SK-N-SH (cell line): Measurements from ENCODE around the gene PGBD4. TPM values are rescaled to one million over a fixed set of nuclear protein-coding genes. Genes with fewer than 3 reads are reported as not detected.

Source experiments
- CTCF ChIA-PET: fragments of 300-600, 350-600 bp; formaldehyde crosslinking; extraction: SDS; loops from one replicate; lab custom pipeline; 2021; lab: Yijun Ruan, JAX
- POLR2A ChIA-PET: fragments of 350-600 bp; sonication (Branson Sonifier 250); formaldehyde crosslinking; extraction: SDS; loops from one replicate; lab custom pipeline; 2020; ENCODE audit warnings: antibody characterized with exemption, inconsistent platforms; lab: Yijun Ruan, JAX
- DNase-seq: peaks from one replicate; pipeline ENCODE4 v3.0.0; 2012
- H2AFZ ChIP-seq: fragments of 200-600 bp; sonication (generic); 2 replicates; pipeline ENCODE4 v1.8.1; 2016; ENCODE audit warnings: antibody characterized with exemption, mild to moderate bottlenecking, low read depth
- H3F3A ChIP-seq: fragments of 200-600 bp; sonication (generic); replicated peaks from 2 replicates; pipeline ENCODE3; 2016; ENCODE audit warnings: antibody characterized with exemption, mild to moderate bottlenecking; ENCODE audit not compliant: insufficient read depth
- H3K27ac ChIP-seq, 2 experiments: fragments of 200-500 bp in 1 of 2; fragments of 200-600 bp in 1 of 2; sonication (Bioruptor generic) in 1 of 2; sonication (generic), shearing (Covaris generic) in 1 of 2; 2 replicates each; pipeline versions ENCODE4 v1.5.1 to v1.6.1; 2014 to 2016; ENCODE audit warnings: low read depth in 2 of 2, inconsistent platforms in 1 of 2, low read length in 1 of 2, mild to moderate bottlenecking in 1 of 2, mixed read lengths in 1 of 2
- H3K27me3 ChIP-seq: fragments of 200-600 bp; sonication (generic), shearing (Covaris generic); 2 replicates; pipeline ENCODE4 v1.6.1; 2016; ENCODE audit warnings: mixed run types; ENCODE audit not compliant: insufficient read depth
- H3K36me3 ChIP-seq, 2 experiments: fragments of 200-500 bp in 1 of 2; fragments of 200-600 bp in 1 of 2; sonication (Bioruptor generic) in 1 of 2; sonication (generic) in 1 of 2; replicated peaks in 1 of 2; 2 replicates each; pipeline versions ENCODE3 to v1.5.1; 2014 to 2016; ENCODE audit warnings: low read length in 1 of 2, mild to moderate bottlenecking in 1 of 2; ENCODE audit not compliant: insufficient read depth in 2 of 2, control insufficient read depth in 1 of 2
- H3K4me1 ChIP-seq, 2 experiments: fragments of 200-500 bp in 1 of 2; fragments of 200-600 bp in 1 of 2; sonication (Bioruptor generic) in 1 of 2; sonication (generic), shearing (Covaris generic) in 1 of 2; 2 replicates each; pipeline versions ENCODE4 v1.5.1 to v1.6.1; 2014 to 2016; ENCODE audit warnings: low read depth in 1 of 2, low read length in 1 of 2, mixed run types in 1 of 2; ENCODE audit not compliant: insufficient read depth in 2 of 2, control insufficient read depth in 1 of 2
- H3K4me2 ChIP-seq: fragments of 200-600 bp; sonication (generic), shearing (Covaris generic); 2 replicates; pipeline ENCODE4 v1.6.1; 2017; ENCODE audit warnings: mixed run types
- H3K4me3 ChIP-seq, 2 experiments: fragments of 200-500 bp in 1 of 2; fragments of 200-600 bp in 1 of 2; sonication (Bioruptor generic) in 1 of 2; sonication (generic), shearing (Covaris generic) in 1 of 2; 2 replicates each; pipeline versions ENCODE4 v1.5.1 to v1.8.1; 2014 to 2016; ENCODE audit warnings: low read depth in 2 of 2, inconsistent platforms in 1 of 2, low read length in 1 of 2, mild to moderate bottlenecking in 1 of 2, mixed read lengths in 1 of 2, moderate library complexity in 1 of 2
- H3K79me2 ChIP-seq: fragments of 200-600 bp; sonication (generic); 2 replicates; pipeline ENCODE4 v1.8.1; 2017; ENCODE audit warnings: mild to moderate bottlenecking; ENCODE audit not compliant: insufficient read depth
- H3K9ac ChIP-seq: fragments of 200-600 bp; sonication (generic); 2 replicates; pipeline ENCODE4 v1.6.1; 2017; ENCODE audit warnings: mixed run types
- H3K9me2 ChIP-seq: fragments of 200-600 bp; sonication (generic); 2 replicates; pipeline ENCODE4 v1.6.1; 2017; ENCODE audit warnings: mixed run types
- H3K9me3 ChIP-seq: fragments of 200-600 bp; sonication (generic); 2 replicates; pipeline ENCODE4 v1.6.1; 2017; ENCODE audit warnings: mixed run types, mild to moderate bottlenecking, moderate library complexity
- H4K20me1 ChIP-seq: fragments of 200-600 bp; sonication (generic); 2 replicates; pipeline ENCODE4 v1.6.1; 2017; ENCODE audit warnings: mild to moderate bottlenecking, mixed run types; ENCODE audit not compliant: insufficient read depth
- CHD2 ChIP-seq: fragments of 150-350 bp; IDR thresholded peaks from 2 replicates; pipeline ENCODE4 v1.6.1; 2018; ENCODE audit warnings: low read length; ENCODE audit not compliant: partially characterized antibody
- ELF1 ChIP-seq: IDR thresholded peaks from 2 replicates; pipeline ENCODE4 v1.4.0; 2012
- FOXM1 ChIP-seq: IDR thresholded peaks from 2 replicates; pipeline ENCODE4 v1.4.0; 2012; ENCODE audit warnings: low read depth, mild to moderate bottlenecking
- GATA2 ChIP-seq: sonication (generic); formaldehyde crosslinking; IDR thresholded peaks from 2 replicates; pipeline ENCODE4 v1.5.0; 2020; ENCODE audit warnings: mild to moderate bottlenecking, missing genetic modification reagents
- JUND ChIP-seq: IDR thresholded peaks from 2 replicates; pipeline ENCODE4 v1.4.0; 2012
- NFIC ChIP-seq: IDR thresholded peaks from 2 replicates; pipeline ENCODE4 v1.4.0; 2012; ENCODE audit warnings: borderline replicate concordance
- NRF1 ChIP-seq: IDR thresholded peaks from 2 replicates; pipeline ENCODE4 v1.6.1; 2012; ENCODE audit warnings: low read depth, mild to moderate bottlenecking, low read length
- POLR2AphosphoS5 ChIP-seq: IDR thresholded peaks from 2 replicates; pipeline ENCODE4 v1.6.1; 2012; ENCODE audit warnings: low read depth, low read length
- RCOR1 ChIP-seq: fragments of 150-350 bp; IDR thresholded peaks from 2 replicates; pipeline ENCODE4 v1.6.1; 2017; ENCODE audit warnings: antibody characterized with exemption, low read length
- RFX5 ChIP-seq: IDR thresholded peaks from 2 replicates; pipeline ENCODE4 v1.6.1; 2012; ENCODE audit warnings: mild to moderate bottlenecking, improper control_type of control experiment, low read length
- RXRA ChIP-seq: IDR thresholded peaks from 2 replicates; pipeline ENCODE4 v1.4.0; 2012; ENCODE audit warnings: low read depth, mild to moderate bottlenecking, borderline replicate concordance
- SIN3A ChIP-seq: IDR thresholded peaks from 2 replicates; pipeline ENCODE4 v1.6.1; 2012; ENCODE audit warnings: low read depth, mild to moderate bottlenecking, low read length, moderate library complexity, borderline replicate concordance
- TAF1 ChIP-seq: IDR thresholded peaks from 2 replicates; pipeline ENCODE4 v1.6.1; 2012; ENCODE audit warnings: low read depth, mild to moderate bottlenecking, low read length, moderate library complexity, borderline replicate concordance
- TEAD4 ChIP-seq: IDR thresholded peaks from 2 replicates; pipeline ENCODE4 v1.4.0; 2012; ENCODE audit warnings: mild to moderate bottlenecking, borderline replicate concordance; ENCODE audit not compliant: insufficient read depth
- YY1 ChIP-seq: IDR thresholded peaks from 2 replicates; pipeline ENCODE4 v1.4.0; 2012; ENCODE audit warnings: low read depth, mild to moderate bottlenecking
- WGBS: methylation state at CpG from one replicate; pipeline ENCODE4 v1.1.6; 2017; ENCODE audit warnings: low lambda C conversion rate; 5-methylcytosine and 5-hydroxymethylcytosine counted together
- polyA plus RNA-seq, 3 experiments: library from polyadenylated mRNA; depleted of rRNA; stranded (reverse); fragments of >200 nt; gene quantifications; 2 replicates each; pipeline ENCODE4 v1.2.3, GENCODE V29; 2012
- TF ChIP-seq, protein P1 (sequence below): IDR thresholded peaks from 2 replicates; pipeline ENCODE4 v1.4.0; 2012; ENCODE audit warnings: low read depth, borderline replicate concordance
- TF ChIP-seq, protein P2 (sequence below): fragments of 150-350 bp; IDR thresholded peaks from 2 replicates; pipeline ENCODE4 v1.6.1; 2017; ENCODE audit warnings: antibody characterized with exemption, low read length, low read depth, borderline replicate concordance
- TF ChIP-seq, protein P3 (sequence below): fragments of 200-600 bp; sonication (generic); IDR thresholded peaks from 2 replicates; pipeline ENCODE4 v1.6.1; 2017; ENCODE audit warnings: antibody characterized with exemption, mild to moderate bottlenecking, moderate library complexity

The PGBD4 gene
- polyA plus RNA-seq, 1 of the 3 experiments (the other 2 are of a cell fraction): 0.77 TPM

DNA sequence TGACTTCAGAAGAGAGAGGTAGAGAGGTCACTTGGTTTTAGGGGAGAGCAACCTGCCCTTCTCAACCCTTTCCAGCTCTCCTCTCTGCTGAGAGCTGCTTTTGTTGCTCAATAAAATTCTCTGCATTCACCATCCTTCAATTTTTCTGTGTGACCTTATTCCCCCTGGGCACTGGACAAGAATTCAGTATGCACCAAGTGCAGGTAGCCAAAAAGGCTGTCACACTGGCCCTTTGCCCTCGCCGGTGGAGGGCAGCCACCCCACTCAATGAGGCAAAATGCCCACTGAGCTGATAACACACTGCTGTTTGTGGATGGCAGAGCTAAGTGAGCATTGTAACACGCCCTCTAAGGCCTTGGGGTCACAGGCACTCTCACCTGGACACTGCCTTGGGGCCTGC is 12.9 kb downstream of the PGBD4 start:
- H3K27ac ChIP-seq: no peak overlapping the region
- no peaks in the 10 kb centered on the region for H3K27me3 ChIP-seq
- POLR2A ChIA-PET: no interaction called here
- no peaks in the 10 kb centered on the region for H3K36me3 ChIP-seq
- no peak overlapping the region for H3K4me2 ChIP-seq
- no peak overlapping the region for H3K9ac ChIP-seq
- no peak for DNase-seq
- H3K4me3 ChIP-seq: no peak overlapping the region
- no peak for TF ChIP-seq RXRA
- no peak for TF ChIP-seq CHD2
- TF ChIP-seq YY1: no peak
- TF ChIP-seq, protein P1, sequence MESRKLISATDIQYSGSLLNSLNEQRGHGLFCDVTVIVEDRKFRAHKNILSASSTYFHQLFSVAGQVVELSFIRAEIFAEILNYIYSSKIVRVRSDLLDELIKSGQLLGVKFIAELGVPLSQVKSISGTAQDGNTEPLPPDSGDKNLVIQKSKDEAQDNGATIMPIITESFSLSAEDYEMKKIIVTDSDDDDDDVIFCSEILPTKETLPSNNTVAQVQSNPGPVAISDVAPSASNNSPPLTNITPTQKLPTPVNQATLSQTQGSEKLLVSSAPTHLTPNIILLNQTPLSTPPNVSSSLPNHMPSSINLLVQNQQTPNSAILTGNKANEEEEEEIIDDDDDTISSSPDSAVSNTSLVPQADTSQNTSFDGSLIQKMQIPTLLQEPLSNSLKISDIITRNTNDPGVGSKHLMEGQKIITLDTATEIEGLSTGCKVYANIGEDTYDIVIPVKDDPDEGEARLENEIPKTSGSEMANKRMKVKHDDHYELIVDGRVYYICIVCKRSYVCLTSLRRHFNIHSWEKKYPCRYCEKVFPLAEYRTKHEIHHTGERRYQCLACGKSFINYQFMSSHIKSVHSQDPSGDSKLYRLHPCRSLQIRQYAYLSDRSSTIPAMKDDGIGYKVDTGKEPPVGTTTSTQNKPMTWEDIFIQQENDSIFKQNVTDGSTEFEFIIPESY: no peak
- TF ChIP-seq JUND: no peak
- TF ChIP-seq RCOR1: no peak
- TF ChIP-seq, protein P2, sequence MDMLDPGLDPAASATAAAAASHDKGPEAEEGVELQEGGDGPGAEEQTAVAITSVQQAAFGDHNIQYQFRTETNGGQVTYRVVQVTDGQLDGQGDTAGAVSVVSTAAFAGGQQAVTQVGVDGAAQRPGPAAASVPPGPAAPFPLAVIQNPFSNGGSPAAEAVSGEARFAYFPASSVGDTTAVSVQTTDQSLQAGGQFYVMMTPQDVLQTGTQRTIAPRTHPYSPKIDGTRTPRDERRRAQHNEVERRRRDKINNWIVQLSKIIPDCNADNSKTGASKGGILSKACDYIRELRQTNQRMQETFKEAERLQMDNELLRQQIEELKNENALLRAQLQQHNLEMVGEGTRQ: no peak
- TF ChIP-seq TAF1: no peak
- no peak for TF ChIP-seq NRF1
- no peak for TF ChIP-seq RFX5
- TF ChIP-seq SIN3A: no peak
- no peak for TF ChIP-seq FOXM1
- no peak for TF ChIP-seq GATA2
- no peak for TF ChIP-seq POLR2AphosphoS5
- TF ChIP-seq ELF1: no peak
- TF ChIP-seq TEAD4: no peak
- no peak for TF ChIP-seq NFIC
- TF ChIP-seq, protein P3, sequence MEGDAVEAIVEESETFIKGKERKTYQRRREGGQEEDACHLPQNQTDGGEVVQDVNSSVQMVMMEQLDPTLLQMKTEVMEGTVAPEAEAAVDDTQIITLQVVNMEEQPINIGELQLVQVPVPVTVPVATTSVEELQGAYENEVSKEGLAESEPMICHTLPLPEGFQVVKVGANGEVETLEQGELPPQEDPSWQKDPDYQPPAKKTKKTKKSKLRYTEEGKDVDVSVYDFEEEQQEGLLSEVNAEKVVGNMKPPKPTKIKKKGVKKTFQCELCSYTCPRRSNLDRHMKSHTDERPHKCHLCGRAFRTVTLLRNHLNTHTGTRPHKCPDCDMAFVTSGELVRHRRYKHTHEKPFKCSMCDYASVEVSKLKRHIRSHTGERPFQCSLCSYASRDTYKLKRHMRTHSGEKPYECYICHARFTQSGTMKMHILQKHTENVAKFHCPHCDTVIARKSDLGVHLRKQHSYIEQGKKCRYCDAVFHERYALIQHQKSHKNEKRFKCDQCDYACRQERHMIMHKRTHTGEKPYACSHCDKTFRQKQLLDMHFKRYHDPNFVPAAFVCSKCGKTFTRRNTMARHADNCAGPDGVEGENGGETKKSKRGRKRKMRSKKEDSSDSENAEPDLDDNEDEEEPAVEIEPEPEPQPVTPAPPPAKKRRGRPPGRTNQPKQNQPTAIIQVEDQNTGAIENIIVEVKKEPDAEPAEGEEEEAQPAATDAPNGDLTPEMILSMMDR: no peak
- H4K20me1 ChIP-seq: no peaks in the 10 kb centered on the region
- CTCF ChIA-PET: no interaction called here
- H3K9me2 ChIP-seq: no peaks in the 10 kb centered on the region
- H3F3A ChIP-seq: no peaks in the 10 kb centered on the region
- no peaks in the 10 kb centered on the region for H3K79me2 ChIP-seq
- WGBS: 57% methylated on average over 3 of the region's 3 CpGs
- H3K9me3 ChIP-seq: no peaks in the 10 kb centered on the region
- H3K4me1 ChIP-seq: no peaks in the 10 kb centered on the region
- H2AFZ ChIP-seq: no peak overlapping the region
